HG03342 (cell line): ENCODE results near the gene VAV2.

Experiments used
- ATAC-seq: cut with Tn5 transposase; IDR thresholded peaks from one replicate; pipeline ENCODE4 v1.9.1; 2021; ENCODE audit warnings: mild to moderate bottlenecking, moderate library complexity; ENCODE audit not compliant: unreplicated experiment

VAV2 gene

DNA sequence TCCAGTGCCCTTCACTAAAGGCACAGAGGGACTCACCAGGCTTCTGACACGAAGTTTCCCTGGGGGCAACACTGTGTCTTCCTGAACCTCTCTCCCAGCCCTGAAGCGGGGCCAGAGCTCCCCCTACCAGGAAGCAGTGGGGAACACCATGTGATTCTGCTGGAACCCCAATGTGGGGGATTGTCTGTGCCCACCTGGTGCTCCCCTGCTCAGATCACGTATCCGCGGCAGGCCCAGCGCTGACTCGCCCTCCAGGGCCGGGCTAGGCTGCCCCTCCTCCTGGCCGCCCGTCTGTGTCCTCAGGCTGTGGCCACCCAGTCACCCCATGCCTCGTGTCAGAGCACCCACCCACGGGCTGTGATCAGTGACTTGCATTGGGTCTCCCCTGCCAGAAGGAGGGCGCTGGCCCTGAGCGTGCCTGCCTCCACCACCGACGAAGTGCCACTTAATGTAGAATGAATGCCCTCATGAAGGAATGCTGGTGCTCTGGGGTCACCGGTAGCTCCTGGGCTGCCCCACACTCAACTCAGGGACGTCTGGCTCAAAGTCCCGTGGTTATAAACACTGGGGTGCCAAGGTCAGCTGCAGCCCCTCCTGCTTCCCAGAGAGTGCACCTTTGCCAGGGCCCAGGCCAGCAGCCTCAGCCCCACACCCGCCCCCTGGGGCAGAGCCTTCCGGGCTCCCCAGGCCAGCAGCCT is 276.1 kb downstream of the VAV2 start:
- no peak for ATAC-seq

DNA sequence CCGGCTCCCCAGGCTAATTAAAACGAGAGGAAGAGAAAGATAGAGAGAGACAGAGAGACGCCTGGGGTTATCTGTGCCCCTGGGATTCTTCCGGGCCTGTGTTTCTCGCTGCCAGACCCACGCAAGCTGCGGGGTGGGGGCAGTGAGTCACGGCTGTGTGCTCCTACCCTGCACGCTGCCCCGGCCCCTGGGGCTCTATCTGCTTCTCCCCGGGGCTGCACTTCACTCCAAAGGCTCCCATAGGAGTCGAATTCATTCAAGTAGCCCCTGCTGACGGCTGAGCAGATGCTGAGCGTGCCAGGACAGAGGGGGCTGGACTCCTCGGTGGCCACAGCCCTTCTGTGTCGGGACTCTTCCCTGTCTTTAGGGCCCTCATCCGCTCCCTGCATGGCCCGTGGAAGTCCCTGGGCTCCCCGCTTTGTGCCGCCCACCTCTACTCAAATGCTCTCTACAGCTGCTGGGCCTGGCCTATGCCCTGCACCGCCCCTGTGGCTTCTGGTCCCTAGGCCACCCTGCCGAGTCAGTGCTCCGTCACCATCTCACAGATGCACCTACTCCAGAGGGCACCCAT is 276.7 kb downstream of the VAV2 start:
- ATAC-seq = no peak

- no peak for ATAC-seq
Measured at GRCh38 chr9:133714606-133715294, 277.4 kb downstream of the VAV2 start.

GRCh38 chr9:133713960-133714495 is 278.1 kb downstream of the VAV2 start:
- ATAC-seq = no peak

DNA sequence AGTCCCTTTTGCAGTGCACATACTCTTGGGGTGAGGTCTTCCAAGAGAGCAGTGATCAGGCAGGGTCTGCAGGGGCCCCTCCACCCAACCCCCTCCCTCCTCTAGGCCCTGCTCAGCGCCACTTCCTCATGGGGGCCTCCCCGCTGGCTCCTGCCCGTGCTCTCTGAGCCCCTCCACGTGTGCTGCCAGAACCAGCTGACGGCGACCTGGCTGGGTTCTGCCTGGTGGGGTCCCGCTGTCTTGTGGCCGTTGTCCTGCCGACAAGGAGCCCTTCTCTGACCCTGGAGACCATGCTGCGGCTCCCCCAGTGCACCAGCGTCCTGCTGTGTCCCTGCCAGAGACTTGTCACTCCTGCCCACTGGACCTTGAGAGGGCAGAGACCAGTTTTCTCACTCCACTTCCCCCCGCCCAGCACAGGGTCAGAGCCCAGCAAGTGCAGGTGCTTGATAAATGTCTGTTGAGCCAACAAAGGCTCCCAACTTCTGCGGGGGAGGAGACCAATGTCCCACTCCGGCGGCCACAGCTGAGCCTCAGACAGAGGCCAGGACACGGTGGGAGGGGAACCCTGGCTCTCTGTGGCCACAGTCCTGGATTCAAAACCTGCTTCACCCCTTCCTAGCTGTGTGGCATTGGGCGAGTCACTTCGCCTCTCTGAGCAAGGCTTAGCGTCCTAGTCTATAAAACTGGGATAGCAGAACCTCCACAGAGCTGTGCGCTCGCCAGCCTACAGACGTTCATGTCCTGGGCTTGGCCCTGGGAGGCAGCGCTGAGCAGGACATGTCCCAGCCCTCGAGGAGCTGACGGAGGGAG is 278.8 kb downstream of the VAV2 start:
- no peak for ATAC-seq

GRCh38 chr9:133712221-133713100 is 279.7 kb downstream of the VAV2 start:
- no peak for ATAC-seq
